WTC11 (cell line): ENCODE measurements around the gene SLIT3.

Source experiments
- CTCF ChIP-seq: fragments of 200-600 bp; IDR thresholded peaks from 2 replicates; pipeline ENCODE4 v1.8.0; 2022; ENCODE audit warnings: antibody characterized with exemption
- ELF4 ChIP-seq: sonication (generic); formaldehyde crosslinking; IDR thresholded peaks from 2 replicates; pipeline ENCODE4 v1.8.1; 2022; ENCODE audit warnings: low read depth, mild to moderate bottlenecking, moderate library complexity, missing genetic modification reagents

- TF ChIP-seq CTCF, result peak; percentile 79
- no peak for TF ChIP-seq ELF4
Measured at GRCh38 chr5:169302491-169303118, 1.7 kb upstream of the SLIT3 start.
